Esophagus (tissue), 2 donors: ENCODE measurements around the gene PTH2. TPM values are rescaled to one million over a fixed set of nuclear protein-coding genes. Genes with fewer than 3 reads are reported as not detected.
"Not testable (repeated sequence)": the region's sequence is repeated elsewhere in the genome, so short reads cannot be mapped to it uniquely, and the experiment has no call there.

Source experiments
- H3K27ac ChIP-seq, 2 donors: one replicate each; pipeline ENCODE4 v1.5.1; 2013; ENCODE audit warnings: low read depth in 2 of 2, mild to moderate bottlenecking in 2 of 2, inconsistent platforms in 1 of 2, low read length in 1 of 2, moderate library complexity in 1 of 2
- H3K27me3 ChIP-seq, 2 donors: one replicate each; pipeline ENCODE4 v1.6.1; 2013; ENCODE audit warnings: low read length in 2 of 2, control low read depth in 1 of 2, mild to moderate bottlenecking in 1 of 2; ENCODE audit not compliant: insufficient read depth in 2 of 2, control insufficient read depth in 1 of 2
- H3K36me3 ChIP-seq, 2 donors: one replicate each; pipeline ENCODE4 v1.6.1; 2013; ENCODE audit warnings: low read length in 1 of 2; ENCODE audit not compliant: control insufficient read depth in 2 of 2, insufficient read depth in 2 of 2
- H3K4me1 ChIP-seq, 2 donors: one replicate each; pipeline ENCODE4 v1.6.1; 2013; ENCODE audit warnings: low read length in 1 of 2; ENCODE audit not compliant: control insufficient read depth in 2 of 2, insufficient read depth in 2 of 2
- H3K4me3 ChIP-seq, 2 donors: one replicate each; pipeline ENCODE4 v1.5.1; 2013; ENCODE audit warnings: low read length in 2 of 2, mild to moderate bottlenecking in 2 of 2, low read depth in 1 of 2, moderate library complexity in 1 of 2
- H3K9me3 ChIP-seq, 2 donors: one replicate each; pipeline ENCODE4 v1.6.1; 2013; ENCODE audit warnings: mild to moderate bottlenecking in 2 of 2, low read depth in 1 of 2, low read length in 1 of 2, moderate library complexity in 1 of 2; ENCODE audit not compliant: control insufficient read depth in 2 of 2, insufficient read depth in 1 of 2
- WGBS, 2 donors: extraction: QIAGEN DNeasy Blood & Tissue Kit; methylation state at CpG; one replicate each; pipeline ENCODE4 v1.1.7; 2013; 5-methylcytosine and 5-hydroxymethylcytosine counted together
- polyA plus RNA-seq, 2 donors: library from polyadenylated mRNA; stranded (reverse); fragments of 200-250 nt; gene quantifications; one replicate each; pipeline ENCODE4 v1.2.3, GENCODE V29; 2013
- donor health status: healthy with polysubstance abuse.
- donor health status: Bipolar disorder and iron deficiency.

The PTH2 gene
- polyA plus RNA-seq, 2 donors = not detected

GRCh38 chr19:49462492-49462891, 39.3 kb upstream of the PTH2 start:
- Histone ChIP-seq H3K27ac (no peak overlapping the region), H3K9me3 (no peaks in the 10 kb centered on the region), H3K27me3 (no peaks in the 10 kb centered on the region), H3K36me3 (peaks cover 0 to 29% of the 10 kb centered on the region in 2 donors), H3K4me1 (peaks cover 0 to 2% of the 10 kb centered on the region in 2 donors), H3K4me3 (no peak overlapping the region)
- WGBS, 2 donors = 86 to 87% methylated on average over 12 of the region's 12 CpGs

DNA sequence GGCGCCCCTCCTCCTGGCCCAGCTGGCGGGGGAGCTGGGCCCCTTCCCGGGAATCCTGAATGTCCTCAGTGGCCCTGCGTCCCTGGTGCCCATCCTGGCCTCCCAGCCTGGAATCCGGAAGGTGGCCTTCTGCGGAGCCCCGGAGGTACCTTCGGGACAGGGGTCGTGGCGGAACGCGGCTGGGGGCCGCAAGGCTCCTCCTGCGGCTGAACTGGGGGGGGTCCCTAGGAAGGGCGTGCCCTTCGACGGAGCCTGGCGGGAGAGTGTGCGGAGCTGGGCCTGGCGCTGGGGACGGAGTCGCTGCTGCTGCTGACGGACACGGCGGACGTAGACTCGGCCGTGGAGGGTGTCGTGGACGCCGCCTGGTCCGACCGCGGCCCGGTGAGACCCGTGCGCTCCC, 38.4 kb upstream of the PTH2 start:
- peaks cover 0 to 2% of the 10 kb centered on the region in 2 donors for H3K4me1 ChIP-seq
- H3K36me3 ChIP-seq = peaks cover 0 to 29% of the 10 kb centered on the region in 2 donors
- H3K27ac ChIP-seq = no peak overlapping the region
- no peaks in the 10 kb centered on the region for H3K27me3 ChIP-seq
- WGBS, 2 donors = 97 to 98% methylated on average over 34 to 37 of the region's 37 CpGs
- no peak overlapping the region for H3K4me3 ChIP-seq
- H3K9me3 ChIP-seq = no peaks in the 10 kb centered on the region

DNA sequence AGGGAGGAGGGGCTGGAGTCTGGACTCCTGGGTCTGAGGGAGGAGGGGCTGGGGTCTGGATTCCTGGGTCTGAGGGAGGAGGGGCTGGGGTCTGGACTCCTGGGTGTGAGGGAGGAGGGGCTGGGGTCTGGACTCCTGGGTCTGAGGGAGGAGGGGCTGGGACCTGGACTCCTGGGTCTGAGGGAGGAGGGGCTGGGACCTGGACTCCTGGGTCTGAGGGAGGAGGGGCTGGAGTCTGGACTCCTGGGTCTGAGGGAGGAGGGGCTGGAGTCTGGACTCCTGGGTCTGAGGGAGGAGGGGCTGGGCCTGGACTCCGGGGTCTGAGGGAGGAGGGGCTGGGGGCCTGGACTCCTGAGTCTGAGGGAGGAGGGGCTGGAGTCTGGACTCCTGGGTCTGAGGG, 37.9 kb upstream of the PTH2 start:
- H3K4me3 ChIP-seq, H3K27ac ChIP-seq, H3K4me1 ChIP-seq, H3K27me3 ChIP-seq, H3K9me3 ChIP-seq: not testable (repeated sequence)
- 0% methylated on average over 1 of the region's 1 CpG; no CpG with 5 or more reads in 1 of the 2 donors for WGBS, 2 donors
- peaks cover 0 to 26% of the 10 kb centered on the region in 2 donors for H3K36me3 ChIP-seq

DNA sequence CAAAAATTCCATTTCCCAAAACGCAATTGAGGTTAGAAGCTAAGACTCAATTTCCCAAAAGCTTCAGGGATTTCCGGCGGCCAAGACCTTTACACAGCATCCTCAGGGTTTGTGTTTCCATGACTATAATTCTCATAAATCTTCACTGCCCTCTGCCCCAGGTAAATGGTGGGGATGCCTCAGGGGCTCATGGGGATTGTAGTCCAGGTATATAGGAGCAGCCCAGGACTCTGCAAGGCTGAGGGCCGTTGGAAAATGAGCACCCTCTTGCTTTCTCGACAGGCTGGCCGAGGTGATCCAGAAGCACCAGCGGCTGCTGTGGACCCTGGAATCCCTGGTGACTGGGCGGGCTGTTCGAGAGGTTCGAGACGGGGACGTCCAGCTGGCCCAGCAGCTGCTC, 36.1 kb upstream of the PTH2 start:
- no peak overlapping the region for H3K27ac ChIP-seq
- H3K4me1 ChIP-seq = peaks cover 0 to 2% of the 10 kb centered on the region in 2 donors
- H3K27me3 ChIP-seq = no peaks in the 10 kb centered on the region
- 89 to 93% methylated on average over 12 of the region's 12 CpGs for WGBS, 2 donors
- no peaks in the 10 kb centered on the region for H3K9me3 ChIP-seq
- H3K4me3 ChIP-seq = no peak overlapping the region
- peaks cover 0 to 17% of the 10 kb centered on the region in 2 donors for H3K36me3 ChIP-seq

GRCh38 chr19:49458567-49458903, 35.3 kb upstream of the PTH2 start:
- Histone ChIP-seq H3K36me3 (peaks cover 0 to 14% of the 10 kb centered on the region in 2 donors), H3K4me1 (peaks cover 0 to 2% of the 10 kb centered on the region in 2 donors)
- 87 to 89% methylated on average over 5 of the region's 5 CpGs for WGBS, 2 donors

GRCh38 chr19:49456326-49456725, 33.1 kb upstream of the PTH2 start:
- Histone ChIP-seq H3K9me3 (no peaks in the 10 kb centered on the region), H3K27ac (no peak overlapping the region), H3K4me3 (no peak overlapping the region), H3K4me1 (peaks cover 0 to 2% of the 10 kb centered on the region in 2 donors), H3K36me3 (peaks cover 0 to 6% of the 10 kb centered on the region in 2 donors), H3K27me3 (no peaks in the 10 kb centered on the region)
- 79 to 82% methylated on average over 5 of the region's 5 CpGs for WGBS, 2 donors

More at GRCh38 chr19:49458567-49458903, 35.3 kb upstream of the PTH2 start:
- no peaks in the 10 kb centered on the region for H3K27me3 ChIP-seq
- peak overlapping the region; percentile 0 to 43 for H3K27ac ChIP-seq
- no peaks in the 10 kb centered on the region for H3K9me3 ChIP-seq
- no peak overlapping the region for H3K4me3 ChIP-seq

- Histone ChIP-seq H3K4me1 (peaks cover 0 to 2% of the 10 kb centered on the region in 2 donors), H3K27ac (no peak overlapping the region), H3K27me3 (no peaks in the 10 kb centered on the region), H3K4me3 (no peak overlapping the region), H3K36me3 (peaks cover 0 to 6% of the 10 kb centered on the region in 2 donors), H3K9me3 (no peaks in the 10 kb centered on the region)
- WGBS, 2 donors = 68 to 72% methylated on average over 5 of the region's 5 CpGs
These were observed 32.5 kb upstream of the PTH2 start for GRCh38 chr19:49455773-49456172.

- 35 to 37% methylated on average over 10 of the region's 10 CpGs for WGBS, 2 donors
- Histone ChIP-seq H3K9me3 (no peaks in the 10 kb centered on the region), H3K27me3 (no peaks in the 10 kb centered on the region), H3K4me3 (peak overlapping the region; percentile 64 to 75), H3K4me1 (peaks cover 0 to under 1% of the 10 kb centered on the region in 2 donors), H3K27ac (peak overlapping the region; percentile 91 to 100), H3K36me3 (peaks cover 0 to 5% of the 10 kb centered on the region in 2 donors)
These were observed 30.6 kb upstream of the PTH2 start for GRCh38 chr19:49453757-49454240.

GRCh38 chr19:49453013-49453756, 29.9 kb upstream of the PTH2 start, which contains the start of gene ALDH16A1:
Gene ALDH16A1, plus strand, starts transcription at chr19:49453225. Its CDS starts 107 bp downstream, at chr19:49453332.
- 0% methylated on average over 62 to 66 of the region's 66 CpGs for WGBS, 2 donors
- H3K4me1 ChIP-seq = no peaks in the 10 kb centered on the region
- no peaks in the 10 kb centered on the region for H3K9me3 ChIP-seq

More at GRCh38 chr19:49453013-49453756, 29.9 kb upstream of the PTH2 start, which contains the start of gene ALDH16A1:
- H3K36me3 ChIP-seq = peaks cover 5% of the 10 kb centered on the region in 2 donors
- H3K27me3 ChIP-seq = no peaks in the 10 kb centered on the region
- H3K27ac ChIP-seq = peak within 1 kb of the TSS; percentile 97 to 100
- peak within 1 kb of the TSS; percentile 75 to 84 for H3K4me3 ChIP-seq
